Measurements from ENCODE around the gene ZMYND10.

- TF ChIP-seq ATF2 (CRISPR knock-in tag; IDR thresholded peaks at IDR 0.05; ENCODE audit: borderline replicate concordance, low read depth) (no peak), CTCF (IDR thresholded peaks at IDR 0.05) (no peak), MXD4 (CRISPR knock-in tag; IDR thresholded peaks at IDR 0.05; ENCODE audit: borderline replicate concordance) (no peak), PRDM15 (CRISPR knock-in tag; IDR thresholded peaks at IDR 0.05) (no peak), ZNF671 (CRISPR knock-in tag; IDR thresholded peaks at IDR 0.05) (no peak), USF1 (CRISPR knock-in tag; IDR thresholded peaks at IDR 0.05) (no peak)
These were observed 43.9 kb upstream of the ZMYND10 start for GRCh38 chr3:50389414-50389767.

Measured in WTC11 (cell line).